ENCODE data around the gene BIN1.

BIN1 gene

DNA sequence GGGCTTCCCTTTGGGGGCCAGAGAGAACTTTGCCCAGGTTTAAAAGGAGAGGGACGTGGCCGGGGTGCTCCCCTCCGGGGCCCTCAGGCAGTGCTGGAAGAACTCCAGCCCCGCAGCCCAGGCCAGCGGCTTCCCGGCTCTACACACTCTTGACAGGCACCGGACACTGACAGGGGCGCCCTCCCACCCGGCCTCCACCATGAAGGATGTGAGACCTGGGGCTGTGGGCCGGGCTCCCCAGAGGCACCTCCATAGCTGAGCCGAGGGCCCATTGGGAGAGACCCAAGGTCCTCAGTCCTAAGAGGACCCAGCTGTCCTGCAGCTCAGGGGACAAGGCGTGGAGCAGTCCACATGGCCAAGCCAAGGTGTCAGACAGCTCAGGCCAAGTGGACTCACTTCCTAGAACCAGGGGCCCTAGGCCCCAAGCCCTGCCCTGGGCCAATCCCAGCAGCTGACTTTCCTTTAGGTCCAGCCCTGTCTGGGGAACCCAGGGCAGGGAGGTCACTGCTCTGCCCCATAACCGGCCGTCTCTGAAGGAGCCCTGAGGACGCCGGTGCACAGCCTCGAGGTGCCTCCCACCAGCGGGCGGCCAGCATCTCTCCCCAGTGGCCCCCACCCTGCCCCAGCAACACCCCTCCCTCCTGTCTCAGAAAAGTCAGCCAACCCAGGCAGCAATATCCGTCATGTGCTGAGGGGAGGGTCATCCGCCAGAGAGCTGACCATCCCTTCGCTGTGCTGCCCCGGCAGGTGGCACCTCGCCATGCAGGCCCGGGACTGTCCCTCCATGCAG lies 51.8 kb downstream of the BIN1 start:
- no peak for DNase-seq

- no peak for DNase-seq
Measured at GRCh38 chr2:127054604-127054930, 52.4 kb downstream of the BIN1 start.

GRCh38 chr2:127053731-127054603 lies 53.0 kb downstream of the BIN1 start:
- no peak for DNase-seq

- DNase-seq, result no peak
Measured at GRCh38 chr2:127052771-127053691, 53.9 kb downstream of the BIN1 start.

GRCh38 chr2:127052057-127052770 lies 54.7 kb downstream of the BIN1 start:
- no peak for DNase-seq

GRCh38 chr2:127051116-127052056 lies 55.6 kb downstream of the BIN1 start:
- DNase-seq, result no peak

GRCh38 chr2:127050803-127051115 lies 56.2 kb downstream of the BIN1 start:
- no peak for DNase-seq

GRCh38 chr2:127049927-127050802 lies 56.8 kb downstream of the BIN1 start:
- peak; percentile 35 for DNase-seq

- no peak for DNase-seq
Measured at GRCh38 chr2:127048969-127049897, 57.7 kb downstream of the BIN1 start.

DNA sequence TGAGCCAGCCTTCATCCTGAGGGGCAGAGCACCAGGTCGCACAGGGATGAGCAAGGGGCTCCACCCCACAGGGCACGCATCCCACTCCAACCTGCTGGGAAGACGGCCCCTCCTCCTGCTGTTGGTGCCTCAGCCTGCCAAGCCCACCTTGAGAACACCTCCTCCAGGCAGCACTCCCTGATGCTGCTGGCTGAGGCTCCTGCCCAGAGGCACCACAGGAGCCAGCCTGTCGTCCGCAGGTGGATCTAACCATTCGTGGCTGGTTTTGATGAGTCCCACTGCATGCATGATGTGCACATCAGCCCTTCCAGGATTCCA lies 58.4 kb downstream of the BIN1 start:
- DNase-seq, result no peak

- no peak for DNase-seq
Measured at GRCh38 chr2:127047716-127048617, 59.0 kb downstream of the BIN1 start.

- DNase-seq, result no peak
Measured at GRCh38 chr2:127047054-127047453, 59.9 kb downstream of the BIN1 start.

- no peak for DNase-seq
Measured at GRCh38 chr2:127046579-127046978, 60.4 kb downstream of the BIN1 start.

DNA sequence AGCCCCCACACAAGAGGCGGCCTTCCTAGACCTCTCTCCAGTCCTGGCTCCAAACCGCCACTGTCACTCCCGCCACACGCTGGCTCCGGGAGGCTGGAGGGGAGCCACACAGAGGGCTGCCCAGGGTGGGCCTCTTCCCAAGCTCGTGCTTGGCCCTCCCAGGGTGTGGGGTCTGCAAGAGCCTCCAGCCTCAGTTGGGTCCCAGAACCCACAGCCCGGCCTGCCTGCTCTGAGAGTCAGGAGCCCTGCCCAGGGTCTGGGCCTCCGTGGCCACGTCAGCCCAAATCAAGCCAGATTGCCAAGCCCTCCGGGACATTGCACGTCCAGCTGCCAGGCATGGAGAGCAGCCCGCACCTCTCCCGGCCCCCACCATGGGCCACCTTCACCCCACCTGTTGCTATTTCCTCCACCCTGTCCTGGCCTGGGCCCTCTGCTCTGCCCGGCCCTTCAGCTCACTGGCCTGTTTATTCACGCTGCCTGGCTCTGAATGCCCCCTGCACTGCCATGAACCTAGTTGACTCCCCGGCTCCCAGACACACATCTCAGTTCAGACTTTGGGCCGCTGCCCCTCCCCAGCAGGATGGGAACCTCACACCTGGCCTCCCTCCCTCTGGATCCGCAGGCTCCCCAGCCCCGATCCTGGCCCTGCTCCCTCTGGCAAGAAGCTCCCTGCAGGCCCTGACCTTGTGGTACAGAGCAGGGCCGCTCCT lies 61.0 kb downstream of the BIN1 start:
- no peak for DNase-seq

DNA sequence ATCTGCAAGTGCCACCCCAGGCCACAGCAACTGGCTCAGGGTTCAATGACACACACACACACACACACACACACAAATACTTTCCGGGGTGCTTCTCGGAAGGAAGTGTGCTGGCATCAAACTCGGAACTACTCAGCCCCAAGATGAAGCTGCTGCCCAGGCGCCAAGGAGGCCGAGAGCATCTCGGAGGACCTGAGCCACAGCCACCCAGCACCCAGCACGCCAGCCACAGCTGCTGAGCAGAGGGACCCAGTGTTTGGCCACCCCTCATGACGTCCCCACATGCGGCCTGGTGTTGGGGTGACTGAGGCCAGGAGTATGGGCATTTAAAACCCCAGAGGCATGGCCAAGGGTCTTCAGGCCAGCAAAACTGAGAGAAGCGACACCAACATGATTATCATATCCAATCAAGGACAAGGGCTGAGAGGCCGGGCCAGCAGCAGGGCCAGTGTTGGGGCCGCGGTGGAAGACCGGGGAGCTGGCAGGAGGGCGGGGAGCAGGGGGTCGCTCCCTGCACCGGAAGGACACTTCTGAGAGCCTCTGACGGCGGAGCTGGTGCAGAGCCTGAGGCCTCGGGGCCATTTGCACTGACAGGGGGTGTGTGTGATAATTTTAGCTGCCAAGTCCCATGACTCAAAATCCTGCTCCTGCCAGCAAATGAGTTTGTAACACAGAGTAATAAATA lies 61.8 kb downstream of the BIN1 start:
- no peak for DNase-seq

DNA sequence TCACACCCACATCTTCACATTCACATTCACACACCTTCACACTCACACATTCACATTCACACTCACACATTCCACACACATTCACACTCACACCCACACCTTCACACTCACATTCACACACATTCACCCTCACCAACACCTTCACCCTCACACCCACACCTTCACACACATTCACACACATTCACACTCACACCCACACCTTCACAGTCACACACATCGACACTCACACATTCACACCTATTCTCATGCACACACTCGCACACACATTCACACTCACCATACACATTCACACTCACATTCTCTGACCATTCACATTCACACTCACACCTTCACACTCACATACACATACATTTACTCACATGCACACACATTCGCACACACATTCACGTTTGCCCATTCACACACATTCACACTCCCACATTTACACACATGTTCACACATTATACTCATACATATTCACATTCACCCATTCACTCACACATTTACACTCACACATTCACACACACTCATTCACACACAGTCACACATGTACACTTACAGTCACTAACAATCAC lies 62.7 kb downstream of the BIN1 start:
- no peak for DNase-seq
